ENCODE measurements around the gene EIF2AK3. TPM values are rescaled to one million over a fixed set of nuclear protein-coding genes. Genes with fewer than 3 reads are reported as not detected.

Gene EIF2AK3
- total and polyA plus RNA-seq, 2 of the 8 experiments (the other 6 are each of a cell fraction or from before 2014, with no cell fraction given) = 5.8 to 22.8 TPM

DNA sequence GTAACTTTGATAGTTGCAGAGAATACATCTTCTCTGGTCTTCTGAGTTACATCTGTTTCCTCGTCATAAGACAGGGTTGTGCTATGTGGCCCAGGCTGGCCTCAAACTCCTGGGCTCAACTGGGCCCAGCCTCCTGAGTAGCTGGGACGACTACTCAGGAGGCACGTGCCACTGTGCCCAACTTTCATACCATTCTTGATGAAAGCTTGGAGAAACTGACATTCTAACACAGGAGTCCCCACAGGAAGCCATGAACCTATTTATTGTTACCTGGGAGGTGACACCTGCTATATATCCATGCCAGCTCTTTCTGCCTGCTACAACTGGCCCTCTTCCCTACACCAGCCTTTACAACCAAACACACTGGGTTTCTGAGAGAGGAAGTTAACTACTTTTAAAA lies 19.1 kb downstream of the EIF2AK3 start:
- no peak overlapping the region for H2BK15ac ChIP-seq (ENCODE audit: low read length)
- H4K91ac ChIP-seq (replicated peaks; ENCODE audit: insufficient read length, low read length) = no peak overlapping the region
- H3K4me3 ChIP-seq (ENCODE audit: extremely low read depth in 1 of 4, insufficient read depth in 2 of 4, low read depth in 3 of 4, low read length in 4 of 4) = no peak overlapping the region
- ChIA-PET POLR2A (ENCODE audit: partially characterized antibody) (interaction anchor here (1.5 to 2.1 kb wide), 2 partner anchors 12 to 19 kb away, joined by 3 to 7 read pairs; partner anchors contain the start of gene EIF2AK3), CTCF (ENCODE audit: partially characterized antibody) (interaction anchor here (2.1 to 3.2 kb wide), 2 partner anchors 61 to 64 kb away, joined by 7 to 17 read pairs; no protein-coding TSS in a partner anchor)
- peaks cover 0 to under 1% (median 0%) of the 10 kb centered on the region in 4 experiments; a peak in 2 of 7 replicates for H3K4me1 ChIP-seq (replicated peaks in 1 of 4; ENCODE audit: control insufficient read depth in 3 of 4, insufficient read depth in 4 of 4, low read length in 3 of 4)
- TF ChIP-seq SUZ12 (IDR thresholded peaks at IDR 0.05; ENCODE audit: low read length) (no peak), BACH1 (IDR thresholded peaks at IDR 0.05; ENCODE audit: low read length) (no peak), CBX5 (IDR thresholded peaks at IDR 0.05; ENCODE audit: low read depth, low read length) (no peak), PHF8 (conservative IDR thresholded peaks at IDR 0.05; ENCODE audit: low read depth, low read length) (no peak), ASH2L (IDR thresholded peaks at IDR 0.05; ENCODE audit: low read length) (no peak), SIRT6 (IDR thresholded peaks at IDR 0.05; ENCODE audit: low read length) (no peak), TEAD4 (IDR thresholded peaks at IDR 0.05; ENCODE audit: low read depth, low read length) (no peak), JUND (IDR thresholded peaks at IDR 0.05; ENCODE audit: low read length) (no peak), SRF (IDR thresholded peaks at IDR 0.05; ENCODE audit: low read depth, low read length) (no peak)
- TF ChIP-seq, protein P1, sequence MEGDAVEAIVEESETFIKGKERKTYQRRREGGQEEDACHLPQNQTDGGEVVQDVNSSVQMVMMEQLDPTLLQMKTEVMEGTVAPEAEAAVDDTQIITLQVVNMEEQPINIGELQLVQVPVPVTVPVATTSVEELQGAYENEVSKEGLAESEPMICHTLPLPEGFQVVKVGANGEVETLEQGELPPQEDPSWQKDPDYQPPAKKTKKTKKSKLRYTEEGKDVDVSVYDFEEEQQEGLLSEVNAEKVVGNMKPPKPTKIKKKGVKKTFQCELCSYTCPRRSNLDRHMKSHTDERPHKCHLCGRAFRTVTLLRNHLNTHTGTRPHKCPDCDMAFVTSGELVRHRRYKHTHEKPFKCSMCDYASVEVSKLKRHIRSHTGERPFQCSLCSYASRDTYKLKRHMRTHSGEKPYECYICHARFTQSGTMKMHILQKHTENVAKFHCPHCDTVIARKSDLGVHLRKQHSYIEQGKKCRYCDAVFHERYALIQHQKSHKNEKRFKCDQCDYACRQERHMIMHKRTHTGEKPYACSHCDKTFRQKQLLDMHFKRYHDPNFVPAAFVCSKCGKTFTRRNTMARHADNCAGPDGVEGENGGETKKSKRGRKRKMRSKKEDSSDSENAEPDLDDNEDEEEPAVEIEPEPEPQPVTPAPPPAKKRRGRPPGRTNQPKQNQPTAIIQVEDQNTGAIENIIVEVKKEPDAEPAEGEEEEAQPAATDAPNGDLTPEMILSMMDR (IDR thresholded peaks at IDR 0.05; ENCODE audit: control extremely low read depth in 1 of 3, insufficient read depth in 1 of 3, low read depth in 1 of 3, low read length in 3 of 3) = no peak
- H2BK5ac ChIP-seq (ENCODE audit: low read depth, low read length) = no peak overlapping the region
- no peaks in the 10 kb centered on the region for H3K79me1 ChIP-seq (ENCODE audit: low read depth, low read length)
- H4K5ac ChIP-seq (ENCODE audit: insufficient read length, low read depth, low read length) = no peak overlapping the region
- H3K23me2 ChIP-seq (ENCODE audit: low read depth, low read length) = no peaks in the 10 kb centered on the region
- no peak for DNase-seq (ENCODE audit: low read depth in 1 of 2, low spot score in 2 of 2)
- no peak overlapping the region for H2BK12ac ChIP-seq (ENCODE audit: low read depth, low read length)
- no peak overlapping the region for H3K23ac ChIP-seq (ENCODE audit: insufficient read length)
- H3K36me3 ChIP-seq (ENCODE audit: control insufficient read depth in 2 of 4, insufficient read depth in 4 of 4, low read length in 3 of 4) = peaks cover 0 to 9% (median 0%) of the 10 kb centered on the region in 4 experiments; a peak in 1 of 8 replicates
- H3K56ac ChIP-seq (replicated peaks; ENCODE audit: insufficient read length, low read depth, low read length) = no peak overlapping the region
- whole genome bisulfite sequencing, 2 experiments (ENCODE audit: extremely low coverage in 1 of 2, insufficient coverage in 1 of 2, insufficient read length in 1 of 2, insufficient replicate concordance in 2 of 2, low coverage in 1 of 2, low lambda C conversion rate in 2 of 2, missing lambda C conversion rate in 1 of 2) = 92% methylated on average over 3 of the region's 3 CpGs; no CpG with 5 or more reads in 1 of the 2 experiments
- no peaks in the 10 kb centered on the region for H3K27me3 ChIP-seq (replicated peaks in 1 of 4; ENCODE audit: control insufficient read depth in 3 of 4, extremely low read depth in 1 of 4, insufficient read depth in 3 of 4, low read length in 3 of 4)
- H2AK5ac ChIP-seq (ENCODE audit: low read depth, low read length) = no peak overlapping the region
- no peak overlapping the region for H4K8ac ChIP-seq (ENCODE audit: extremely low read depth, insufficient read depth, low read length)
- no peak overlapping the region for H2BK120ac ChIP-seq (replicated peaks; ENCODE audit: low read depth, low read length)
- no peak overlapping the region for H3K18ac ChIP-seq (ENCODE audit: extremely low read depth, low read length)
- H3K9ac ChIP-seq (replicated peaks in 1 of 4; ENCODE audit: extremely low read depth in 1 of 4, low read depth in 3 of 4, low read length in 3 of 4) = no peak overlapping the region
- H2AFZ ChIP-seq (ENCODE audit: low read length) = no peak overlapping the region
- no peaks in the 10 kb centered on the region for H3K9me3 ChIP-seq (ENCODE audit: insufficient read depth in 2 of 2, low read depth in 1 of 2, low read length in 1 of 2)
- H3K4me2 ChIP-seq (ENCODE audit: insufficient read depth in 1 of 2, low read depth in 2 of 2, low read length in 2 of 2) = no peak overlapping the region
- H3K27ac ChIP-seq (ENCODE audit: low read depth, low read length) = no peak overlapping the region
- H2BK20ac ChIP-seq (ENCODE audit: low read length) = no peak overlapping the region
- H3K4ac ChIP-seq (replicated peaks; ENCODE audit: insufficient read length, low read depth, low read length) = no peak overlapping the region
- peaks cover 0 to 20% of the 10 kb centered on the region in 2 experiments; a peak in 2 of 4 replicates for H3K79me2 ChIP-seq (ENCODE audit: control insufficient read depth in 1 of 2, insufficient read depth in 2 of 2, low read length in 2 of 2)
- H3K14ac ChIP-seq (ENCODE audit: insufficient read length) = no peak overlapping the region
- H4K20me1 ChIP-seq (replicated peaks in 1 of 2; ENCODE audit: control insufficient read depth in 1 of 2, insufficient read depth in 2 of 2, low read length in 2 of 2) = no peaks in the 10 kb centered on the region
- no peak for FAIRE-seq

Data from H1 (cell line).